Bladder microvascular endothelial cell (primary cell): ENCODE results near the gene DENND5B. TPM values are rescaled to one million over a fixed set of nuclear protein-coding genes. Genes with fewer than 3 reads are reported as not detected.

Source experiments
- total RNA-seq: library from RNA; depleted of rRNA; stranded (reverse); fragments of >200 nt; gene quantifications from 2 replicates; pipeline ENCODE4 v1.2.3, GENCODE V29; 2014

DENND5B gene
- total RNA-seq: 5.2 and 16.6 TPM in 2 replicates

GRCh38 chr12:31590642-31591379 is at the start of gene DENND5B:
DENND5B (minus strand) TSS chr12:31591136; CDS start chr12:31590832, 304 bp downstream.

Other genes starting within 250 kb of the DENND5B start
- 2.3 and 2.8 TPM in 2 replicates for gene ETFBKMT, start 68.6 kb upstream of the DENND5B start, total RNA-seq
- 9.9 and 20.0 TPM in 2 replicates for gene AMN1, start 137.9 kb upstream of the DENND5B start, total RNA-seq